Measurements from ENCODE around the gene ABI1. TPM values are rescaled to one million over a fixed set of nuclear protein-coding genes. Genes with fewer than 3 reads are reported as not detected.

Gene ABI1
- total RNA-seq, 1 donor: 57.9 TPM

- TF ChIP-seq CTCF (IDR thresholded peaks at IDR 0.05; ENCODE audit: insufficient read depth, low read depth, low read length): no peak
- no peak for DNase-seq (ENCODE audit: low read depth)
- no peak overlapping the region for H3K4me3 ChIP-seq (ENCODE audit: low read depth, low read length)
These were observed 16.3 kb downstream of the ABI1 start for GRCh38 chr10:26844396-26844975.

GRCh38 chr10:26843736-26844135 lies 17.0 kb downstream of the ABI1 start:
- no peak for DNase-seq (ENCODE audit: low read depth)
- no peak overlapping the region for H3K4me3 ChIP-seq (ENCODE audit: low read depth, low read length)
- TF ChIP-seq CTCF (IDR thresholded peaks at IDR 0.05; ENCODE audit: insufficient read depth, low read depth, low read length): no peak

GRCh38 chr10:26841733-26842317 lies 18.9 kb downstream of the ABI1 start:
- no peak for TF ChIP-seq CTCF (IDR thresholded peaks at IDR 0.05; ENCODE audit: insufficient read depth, low read depth, low read length)
- no peak overlapping the region for H3K4me3 ChIP-seq (ENCODE audit: low read depth, low read length)
- peak; percentile 71 for DNase-seq (ENCODE audit: low read depth)

- no peak for DNase-seq (ENCODE audit: low read depth)
- no peak overlapping the region for H3K4me3 ChIP-seq (ENCODE audit: low read depth, low read length)
- no peak for TF ChIP-seq CTCF (IDR thresholded peaks at IDR 0.05; ENCODE audit: insufficient read depth, low read depth, low read length)
These were observed 19.6 kb downstream of the ABI1 start for GRCh38 chr10:26840938-26841732.

GRCh38 chr10:26839966-26840627 lies 20.7 kb downstream of the ABI1 start:
- peak; percentile 58 for DNase-seq (ENCODE audit: low read depth)
- TF ChIP-seq CTCF (IDR thresholded peaks at IDR 0.05; ENCODE audit: insufficient read depth, low read depth, low read length): no peak
- no peak overlapping the region for H3K4me3 ChIP-seq (ENCODE audit: low read depth, low read length)

GRCh38 chr10:26837139-26837538 lies 23.6 kb downstream of the ABI1 start:
- no peak overlapping the region for H3K4me3 ChIP-seq (ENCODE audit: low read depth, low read length)
- no peak for TF ChIP-seq CTCF (IDR thresholded peaks at IDR 0.05; ENCODE audit: insufficient read depth, low read depth, low read length)
- no peak for DNase-seq (ENCODE audit: low read depth)
